K562 (cell line): ENCODE measurements around the gene KNSTRN. TPM values are rescaled to one million over a fixed set of nuclear protein-coding genes. Genes with fewer than 3 reads are reported as not detected.

Source experiments
- ADNP ChIP-seq: fragments of 200-800 bp; sonication (Bioruptor generic); IDR thresholded peaks from 2 replicates; pipeline ENCODE4 v1.6.1; 2016; ENCODE audit warnings: missing genetic modification characterization, missing compliant biosample characterization
- CREBBP ChIP-seq: IDR thresholded peaks from one replicate; pipeline ENCODE4 v1.6.1; 2012; ENCODE audit warnings: low read depth, mild to moderate bottlenecking, control low read depth, inconsistent platforms, low read length
- NUFIP1 ChIP-seq: fragments of 450-650 bp; IDR thresholded peaks from 2 replicates; pipeline ENCODE4 v1.6.1; 2018; ENCODE audit not compliant: partially characterized antibody
- RFX7 ChIP-seq: fragments of 250-450 bp; sonication (Bioruptor Pico); IDR thresholded peaks from 2 replicates; pipeline ENCODE4 v1.5.1; 2021; ENCODE audit warnings: mild to moderate bottlenecking
- TEAD1 ChIP-seq, 2 experiments: fragments of 450-650 bp in 1 of 2; sonication (generic) in 1 of 2; formaldehyde crosslinking; IDR thresholded peaks; 2 replicates each; pipeline versions ENCODE4 v1.4.0 to v1.8.0; 2020 to 2022; ENCODE audit warnings: mild to moderate bottlenecking in 2 of 2, missing genetic modification reagents in 1 of 2
- ZFP1 ChIP-seq: fragments of 450-650 bp; formaldehyde crosslinking; IDR thresholded peaks from 2 replicates; pipeline ENCODE4 v1.4.0; 2020; ENCODE audit warnings: mild to moderate bottlenecking, mixed read lengths
- ZFPM2 ChIP-seq: fragments of 250-450 bp; sonication (Bioruptor Pico); IDR thresholded peaks from 2 replicates; pipeline ENCODE4 v1.5.1; 2022; ENCODE audit warnings: mild to moderate bottlenecking
- polyA plus RNA-seq, 8 experiments: library from polyadenylated mRNA; depleted of rRNA in 4 of 8; stranded (reverse) in 5 of 8; unstranded in 3 of 8; fragments of >200 nt; fragmentation: Nextera tagmentation in 2 of 8; fragmentation: Illumina TruSeq in 1 of 8; extraction: Ambion mirVana in 2 of 8; extraction: Trizol in 1 of 8; gene quantifications; 2 replicates each; pipeline versions ENCODE4 v1.2.1 to v1.2.3, GENCODE V29; 2011 to 2014; ENCODE audit warnings: inconsistent platforms in 1 of 8, missing spikeins in 1 of 8
- total RNA-seq, 7 experiments: library from RNA; depleted of rRNA in 6 of 7; stranded (reverse); fragments of >200 nt in 6 of 7; fragmentation: Illumina TruSeq in 2 of 7; extraction: Trizol in 2 of 7; gene quantifications; 2 replicates each; pipeline versions ENCODE4 v1.2.1 to v1.2.3, GENCODE V29; 2011 to 2021; ENCODE audit warnings: low replicate concordance in 1 of 7
- TF ChIP-seq, protein P1 (sequence below), 2 experiments: IDR thresholded peaks; 2 replicates each; pipeline ENCODE4 v1.6.1; 2011; ENCODE audit warnings: borderline replicate concordance in 1 of 2, control low read depth in 1 of 2, low read depth in 1 of 2, low read length in 1 of 2, mild to moderate bottlenecking in 1 of 2, mixed read lengths in 1 of 2, moderate library complexity in 1 of 2; ENCODE audit not compliant: insufficient read depth in 1 of 2, insufficient read length in 1 of 2, poor library complexity in 1 of 2, severe bottlenecking in 1 of 2; ENCODE audit errors: extremely low read depth in 1 of 2
- TF ChIP-seq, protein P2 (sequence below): fragments of 200-600 bp; sonication (generic); IDR thresholded peaks from one replicate; pipeline ENCODE4 v1.6.1; 2012; ENCODE audit warnings: mild to moderate bottlenecking, low read depth, low read length, inconsistent platforms

The KNSTRN gene
- total and polyA plus RNA-seq, 9 of the 15 experiments (the other 6 are each of a cell fraction or from before 2014, with no cell fraction given), result 48.7 to 88.2 (median 66.3) TPM

- TF ChIP-seq ZFP1 (CRISPR knock-in tag), result no peak
- TF ChIP-seq, protein P1, sequence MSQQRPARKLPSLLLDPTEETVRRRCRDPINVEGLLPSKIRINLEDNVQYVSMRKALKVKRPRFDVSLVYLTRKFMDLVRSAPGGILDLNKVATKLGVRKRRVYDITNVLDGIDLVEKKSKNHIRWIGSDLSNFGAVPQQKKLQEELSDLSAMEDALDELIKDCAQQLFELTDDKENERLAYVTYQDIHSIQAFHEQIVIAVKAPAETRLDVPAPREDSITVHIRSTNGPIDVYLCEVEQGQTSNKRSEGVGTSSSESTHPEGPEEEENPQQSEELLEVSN (IDR thresholded peaks at IDR 0.05; ENCODE audit: borderline replicate concordance in 1 of 2, extremely low read depth in 1 of 2, insufficient read depth in 1 of 2, insufficient read length in 1 of 2, low read depth in 1 of 2, low read length in 1 of 2, poor library complexity in 1 of 2, severe bottlenecking in 1 of 2), result peak in 1 of 2 experiments; percentile 46
- TF ChIP-seq RFX7 (CRISPR knock-in tag), result no peak
- 0 out of 4 replicates have a peak, but pooled peaks of 1 of the 2 experiments have one; percentile 44 for TF ChIP-seq TEAD1 (CRISPR knock-in tag; IDR thresholded peaks at IDR 0.05)
- TF ChIP-seq, protein P2, sequence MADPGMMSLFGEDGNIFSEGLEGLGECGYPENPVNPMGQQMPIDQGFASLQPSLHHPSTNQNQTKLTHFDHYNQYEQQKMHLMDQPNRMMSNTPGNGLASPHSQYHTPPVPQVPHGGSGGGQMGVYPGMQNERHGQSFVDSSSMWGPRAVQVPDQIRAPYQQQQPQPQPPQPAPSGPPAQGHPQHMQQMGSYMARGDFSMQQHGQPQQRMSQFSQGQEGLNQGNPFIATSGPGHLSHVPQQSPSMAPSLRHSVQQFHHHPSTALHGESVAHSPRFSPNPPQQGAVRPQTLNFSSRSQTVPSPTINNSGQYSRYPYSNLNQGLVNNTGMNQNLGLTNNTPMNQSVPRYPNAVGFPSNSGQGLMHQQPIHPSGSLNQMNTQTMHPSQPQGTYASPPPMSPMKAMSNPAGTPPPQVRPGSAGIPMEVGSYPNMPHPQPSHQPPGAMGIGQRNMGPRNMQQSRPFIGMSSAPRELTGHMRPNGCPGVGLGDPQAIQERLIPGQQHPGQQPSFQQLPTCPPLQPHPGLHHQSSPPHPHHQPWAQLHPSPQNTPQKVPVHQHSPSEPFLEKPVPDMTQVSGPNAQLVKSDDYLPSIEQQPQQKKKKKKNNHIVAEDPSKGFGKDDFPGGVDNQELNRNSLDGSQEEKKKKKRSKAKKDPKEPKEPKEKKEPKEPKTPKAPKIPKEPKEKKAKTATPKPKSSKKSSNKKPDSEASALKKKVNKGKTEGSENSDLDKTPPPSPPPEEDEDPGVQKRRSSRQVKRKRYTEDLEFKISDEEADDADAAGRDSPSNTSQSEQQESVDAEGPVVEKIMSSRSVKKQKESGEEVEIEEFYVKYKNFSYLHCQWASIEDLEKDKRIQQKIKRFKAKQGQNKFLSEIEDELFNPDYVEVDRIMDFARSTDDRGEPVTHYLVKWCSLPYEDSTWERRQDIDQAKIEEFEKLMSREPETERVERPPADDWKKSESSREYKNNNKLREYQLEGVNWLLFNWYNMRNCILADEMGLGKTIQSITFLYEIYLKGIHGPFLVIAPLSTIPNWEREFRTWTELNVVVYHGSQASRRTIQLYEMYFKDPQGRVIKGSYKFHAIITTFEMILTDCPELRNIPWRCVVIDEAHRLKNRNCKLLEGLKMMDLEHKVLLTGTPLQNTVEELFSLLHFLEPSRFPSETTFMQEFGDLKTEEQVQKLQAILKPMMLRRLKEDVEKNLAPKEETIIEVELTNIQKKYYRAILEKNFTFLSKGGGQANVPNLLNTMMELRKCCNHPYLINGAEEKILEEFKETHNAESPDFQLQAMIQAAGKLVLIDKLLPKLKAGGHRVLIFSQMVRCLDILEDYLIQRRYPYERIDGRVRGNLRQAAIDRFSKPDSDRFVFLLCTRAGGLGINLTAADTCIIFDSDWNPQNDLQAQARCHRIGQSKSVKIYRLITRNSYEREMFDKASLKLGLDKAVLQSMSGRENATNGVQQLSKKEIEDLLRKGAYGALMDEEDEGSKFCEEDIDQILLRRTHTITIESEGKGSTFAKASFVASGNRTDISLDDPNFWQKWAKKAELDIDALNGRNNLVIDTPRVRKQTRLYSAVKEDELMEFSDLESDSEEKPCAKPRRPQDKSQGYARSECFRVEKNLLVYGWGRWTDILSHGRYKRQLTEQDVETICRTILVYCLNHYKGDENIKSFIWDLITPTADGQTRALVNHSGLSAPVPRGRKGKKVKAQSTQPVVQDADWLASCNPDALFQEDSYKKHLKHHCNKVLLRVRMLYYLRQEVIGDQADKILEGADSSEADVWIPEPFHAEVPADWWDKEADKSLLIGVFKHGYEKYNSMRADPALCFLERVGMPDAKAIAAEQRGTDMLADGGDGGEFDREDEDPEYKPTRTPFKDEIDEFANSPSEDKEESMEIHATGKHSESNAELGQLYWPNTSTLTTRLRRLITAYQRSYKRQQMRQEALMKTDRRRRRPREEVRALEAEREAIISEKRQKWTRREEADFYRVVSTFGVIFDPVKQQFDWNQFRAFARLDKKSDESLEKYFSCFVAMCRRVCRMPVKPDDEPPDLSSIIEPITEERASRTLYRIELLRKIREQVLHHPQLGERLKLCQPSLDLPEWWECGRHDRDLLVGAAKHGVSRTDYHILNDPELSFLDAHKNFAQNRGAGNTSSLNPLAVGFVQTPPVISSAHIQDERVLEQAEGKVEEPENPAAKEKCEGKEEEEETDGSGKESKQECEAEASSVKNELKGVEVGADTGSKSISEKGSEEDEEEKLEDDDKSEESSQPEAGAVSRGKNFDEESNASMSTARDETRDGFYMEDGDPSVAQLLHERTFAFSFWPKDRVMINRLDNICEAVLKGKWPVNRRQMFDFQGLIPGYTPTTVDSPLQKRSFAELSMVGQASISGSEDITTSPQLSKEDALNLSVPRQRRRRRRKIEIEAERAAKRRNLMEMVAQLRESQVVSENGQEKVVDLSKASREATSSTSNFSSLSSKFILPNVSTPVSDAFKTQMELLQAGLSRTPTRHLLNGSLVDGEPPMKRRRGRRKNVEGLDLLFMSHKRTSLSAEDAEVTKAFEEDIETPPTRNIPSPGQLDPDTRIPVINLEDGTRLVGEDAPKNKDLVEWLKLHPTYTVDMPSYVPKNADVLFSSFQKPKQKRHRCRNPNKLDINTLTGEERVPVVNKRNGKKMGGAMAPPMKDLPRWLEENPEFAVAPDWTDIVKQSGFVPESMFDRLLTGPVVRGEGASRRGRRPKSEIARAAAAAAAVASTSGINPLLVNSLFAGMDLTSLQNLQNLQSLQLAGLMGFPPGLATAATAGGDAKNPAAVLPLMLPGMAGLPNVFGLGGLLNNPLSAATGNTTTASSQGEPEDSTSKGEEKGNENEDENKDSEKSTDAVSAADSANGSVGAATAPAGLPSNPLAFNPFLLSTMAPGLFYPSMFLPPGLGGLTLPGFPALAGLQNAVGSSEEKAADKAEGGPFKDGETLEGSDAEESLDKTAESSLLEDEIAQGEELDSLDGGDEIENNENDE, result no peak
- no peak for TF ChIP-seq ZFPM2 (CRISPR knock-in tag)
- TF ChIP-seq NUFIP1, result no peak
- no peak for TF ChIP-seq ADNP (tag)
- TF ChIP-seq CREBBP, result no peak
Measured at GRCh38 chr15:40357723-40358470, 24.6 kb upstream of the KNSTRN start, which contains the start of gene DISP2 (continued).
